Muscle layer of duodenum (tissue), 2 donors: ENCODE data around the gene NUP214.

Experiments used
- H3K27ac ChIP-seq: one replicate; pipeline ENCODE4 v1.7.0; 2013; ENCODE audit warnings: mild to moderate bottlenecking, low read length
- H3K27me3 ChIP-seq: one replicate; pipeline ENCODE4 v1.7.0; 2013; ENCODE audit warnings: low read depth, mild to moderate bottlenecking, control low read depth, low read length
- H3K36me3 ChIP-seq, 2 donors: one replicate each; pipeline ENCODE4 v1.7.0; 2013; ENCODE audit warnings: low read length in 2 of 2, control low read depth in 1 of 2, mild to moderate bottlenecking in 1 of 2; ENCODE audit not compliant: insufficient read depth in 2 of 2, control insufficient read depth in 1 of 2
- H3K4me1 ChIP-seq, 2 donors: one replicate each; pipeline ENCODE4 v1.7.0; 2013; ENCODE audit warnings: low read length in 2 of 2, mild to moderate bottlenecking in 2 of 2, control low read depth in 1 of 2, moderate library complexity in 1 of 2; ENCODE audit not compliant: insufficient read depth in 2 of 2, control insufficient read depth in 1 of 2
- H3K4me3 ChIP-seq, 2 donors: one replicate each; pipeline ENCODE4 v1.7.0; 2013; ENCODE audit warnings: low read length in 2 of 2, low read depth in 1 of 2, mild to moderate bottlenecking in 1 of 2
- H3K9me3 ChIP-seq, 2 donors: one replicate each; pipeline ENCODE4 v1.7.0; 2013; ENCODE audit warnings: low read length in 2 of 2, control low read depth in 1 of 2, mild to moderate bottlenecking in 1 of 2; ENCODE audit not compliant: control insufficient read depth in 1 of 2
- donor health status: healthy.

Gene NUP214

DNA sequence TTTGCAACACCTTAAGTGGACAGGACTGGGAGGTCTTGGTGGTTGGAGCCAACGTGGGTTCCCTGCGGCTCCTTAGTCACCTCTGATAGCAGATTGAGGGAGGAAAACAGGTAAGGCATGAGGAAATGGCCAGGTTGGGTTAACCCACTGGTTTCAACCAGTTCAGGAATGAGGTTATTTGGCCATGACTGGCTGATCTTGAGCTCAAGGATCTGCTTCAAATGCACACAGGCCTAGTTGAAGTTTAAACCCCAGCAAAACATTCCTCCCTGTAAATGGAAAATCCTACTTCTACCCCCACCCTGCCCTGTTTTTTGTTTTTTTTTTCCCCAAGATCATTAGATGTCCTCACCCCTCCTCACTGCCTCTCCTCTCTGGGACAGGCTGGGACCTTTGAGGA is 3.2 kb upstream of the NUP214 start:
- Histone ChIP-seq H3K27ac (no peak overlapping the region), H3K27me3 (no peaks in the 10 kb centered on the region), H3K9me3 (no peaks in the 10 kb centered on the region), H3K4me3 (no peak overlapping the region), H3K4me1 (peaks cover 0 to 15% of the 10 kb centered on the region in 2 donors), H3K36me3 (peaks cover 0 to under 1% of the 10 kb centered on the region in 2 donors)

- no peaks in the 10 kb centered on the region for H3K27me3 ChIP-seq
Observed at GRCh38 chr9:131125038-131125287, 423 bp upstream of the NUP214 start.

DNA sequence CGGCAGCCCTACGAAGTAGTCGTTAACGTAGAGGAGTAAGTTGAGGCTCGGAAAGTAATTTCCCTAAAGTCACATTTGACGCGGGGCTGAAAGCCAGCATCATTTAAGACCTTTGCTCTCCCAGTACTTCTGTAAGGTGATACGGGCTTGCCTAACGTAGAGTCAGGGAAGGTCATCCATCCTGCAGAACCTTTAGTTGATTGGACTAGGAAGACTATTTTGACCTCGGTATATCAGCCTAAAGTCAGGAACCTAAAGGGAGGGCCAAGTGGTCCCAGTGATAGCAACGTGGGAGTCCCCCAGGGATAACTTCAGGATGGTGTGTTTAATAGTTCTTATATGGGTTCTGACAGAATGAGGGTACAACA is 657 bp downstream of the NUP214 start:
- peak overlapping the region; percentile 94 for H3K27ac ChIP-seq
- H3K4me3 ChIP-seq = peak overlapping the region; percentile 85 to 99
- H3K4me1 ChIP-seq = peaks cover 0 to 15% of the 10 kb centered on the region in 2 donors
- no peaks in the 10 kb centered on the region for H3K9me3 ChIP-seq
- H3K36me3 ChIP-seq = peaks cover 33 to 39% of the 10 kb centered on the region in 2 donors
- no peaks in the 10 kb centered on the region for H3K27me3 ChIP-seq

More at GRCh38 chr9:131125038-131125287, 423 bp upstream of the NUP214 start:
- Histone ChIP-seq H3K27ac (peak overlapping the region; percentile 94), H3K9me3 (no peaks in the 10 kb centered on the region), H3K36me3 (peaks cover 25 to 28% of the 10 kb centered on the region in 2 donors), H3K4me3 (peak overlapping the region; percentile 85 to 99), H3K4me1 (peaks cover 0 to 15% of the 10 kb centered on the region in 2 donors)

DNA sequence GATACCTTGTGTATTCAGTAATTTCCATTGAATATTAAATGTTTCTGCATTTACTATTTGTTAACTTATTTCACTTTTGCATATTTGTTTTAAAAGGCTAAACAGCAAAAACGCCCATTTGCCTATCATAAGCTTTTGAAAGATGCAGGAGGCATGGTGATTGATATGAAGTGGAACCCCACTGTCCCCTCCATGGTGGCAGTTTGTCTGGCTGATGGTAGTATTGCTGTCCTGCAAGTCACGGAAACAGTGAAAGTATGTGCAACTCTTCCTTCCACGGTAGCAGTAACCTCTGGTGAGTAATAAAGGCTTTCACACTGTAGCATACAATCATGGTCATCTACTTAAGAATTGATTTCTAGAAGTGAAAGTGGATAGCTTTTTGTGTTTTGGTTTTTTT is 3.8 kb downstream of the NUP214 start:
- Histone ChIP-seq H3K36me3 (peaks cover 57 to 69% of the 10 kb centered on the region in 2 donors), H3K27me3 (no peaks in the 10 kb centered on the region), H3K27ac (no peak overlapping the region), H3K9me3 (no peaks in the 10 kb centered on the region), H3K4me1 (peaks cover 0 to 15% of the 10 kb centered on the region in 2 donors), H3K4me3 (no peak overlapping the region)

- Histone ChIP-seq H3K27ac (no peak overlapping the region), H3K9me3 (no peaks in the 10 kb centered on the region), H3K36me3 (peaks cover 78 to 93% of the 10 kb centered on the region in 2 donors), H3K4me1 (no peaks in the 10 kb centered on the region), H3K27me3 (no peaks in the 10 kb centered on the region), H3K4me3 (no peak overlapping the region)
Observed at GRCh38 chr9:131138676-131139075, 13.3 kb downstream of the NUP214 start.

DNA sequence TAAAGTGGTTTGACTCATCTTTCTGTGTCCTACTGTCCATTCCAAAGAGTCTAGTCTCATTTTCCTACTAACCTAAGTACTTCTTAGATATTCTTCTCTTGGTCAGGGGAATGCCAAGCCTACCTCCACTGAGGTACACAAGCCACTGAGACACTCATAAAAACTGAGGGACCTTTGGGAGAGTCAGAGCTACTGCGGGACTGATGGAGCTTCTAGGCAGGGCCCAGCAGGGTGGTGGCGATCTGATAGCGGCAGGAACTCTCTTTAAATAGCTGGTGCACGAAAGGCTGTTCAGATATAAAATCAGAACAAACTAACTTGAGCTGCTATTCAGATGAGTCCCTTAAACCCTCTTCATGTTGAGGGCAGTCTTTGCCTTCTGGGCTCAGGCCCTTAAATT is 14.7 kb downstream of the NUP214 start:
- Histone ChIP-seq H3K27ac (no peak overlapping the region), H3K4me3 (no peak overlapping the region), H3K36me3 (peaks cover 78 to 93% of the 10 kb centered on the region in 2 donors), H3K27me3 (no peaks in the 10 kb centered on the region), H3K4me1 (no peaks in the 10 kb centered on the region), H3K9me3 (no peaks in the 10 kb centered on the region)

GRCh38 chr9:131140550-131140949 is 15.2 kb downstream of the NUP214 start:
- Histone ChIP-seq H3K27ac (no peak overlapping the region), H3K27me3 (no peaks in the 10 kb centered on the region), H3K4me1 (no peaks in the 10 kb centered on the region), H3K4me3 (no peak overlapping the region), H3K36me3 (peaks cover 78 to 93% of the 10 kb centered on the region in 2 donors), H3K9me3 (no peaks in the 10 kb centered on the region)

- peaks cover 74 to 93% of the 10 kb centered on the region in 2 donors for H3K36me3 ChIP-seq
- no peak overlapping the region for H3K4me3 ChIP-seq
- no peaks in the 10 kb centered on the region for H3K4me1 ChIP-seq
- no peaks in the 10 kb centered on the region for H3K9me3 ChIP-seq
- no peak overlapping the region for H3K27ac ChIP-seq
- no peaks in the 10 kb centered on the region for H3K27me3 ChIP-seq
Observed at GRCh38 chr9:131142160-131142559, 16.8 kb downstream of the NUP214 start.

DNA sequence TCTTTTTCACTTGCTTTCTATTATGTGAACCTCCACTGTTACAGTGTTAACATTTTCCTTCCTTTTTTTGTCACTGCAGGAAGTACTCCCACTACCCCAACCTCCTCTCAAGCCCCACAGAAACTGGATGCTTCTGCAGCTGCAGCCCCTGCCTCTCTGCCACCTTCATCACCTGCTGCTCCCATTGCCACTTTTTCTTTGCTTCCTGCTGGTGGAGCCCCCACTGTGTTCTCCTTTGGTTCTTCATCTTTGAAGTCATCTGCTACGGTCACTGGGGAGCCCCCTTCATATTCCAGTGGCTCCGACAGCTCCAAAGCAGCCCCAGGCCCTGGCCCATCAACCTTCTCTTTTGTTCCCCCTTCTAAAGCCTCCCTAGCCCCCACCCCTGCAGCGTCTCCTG is 18.8 kb downstream of the NUP214 start:
- Histone ChIP-seq H3K27ac (no peak overlapping the region), H3K36me3 (peaks cover 79 to 90% of the 10 kb centered on the region in 2 donors), H3K4me3 (no peak overlapping the region), H3K4me1 (no peaks in the 10 kb centered on the region), H3K9me3 (no peaks in the 10 kb centered on the region), H3K27me3 (no peaks in the 10 kb centered on the region)

GRCh38 chr9:131145245-131145644 is 19.9 kb downstream of the NUP214 start:
- Histone ChIP-seq H3K9me3 (no peaks in the 10 kb centered on the region), H3K4me3 (no peak overlapping the region), H3K36me3 (peaks cover 79 to 90% of the 10 kb centered on the region in 2 donors), H3K27me3 (no peaks in the 10 kb centered on the region), H3K27ac (no peak overlapping the region), H3K4me1 (no peaks in the 10 kb centered on the region)

DNA sequence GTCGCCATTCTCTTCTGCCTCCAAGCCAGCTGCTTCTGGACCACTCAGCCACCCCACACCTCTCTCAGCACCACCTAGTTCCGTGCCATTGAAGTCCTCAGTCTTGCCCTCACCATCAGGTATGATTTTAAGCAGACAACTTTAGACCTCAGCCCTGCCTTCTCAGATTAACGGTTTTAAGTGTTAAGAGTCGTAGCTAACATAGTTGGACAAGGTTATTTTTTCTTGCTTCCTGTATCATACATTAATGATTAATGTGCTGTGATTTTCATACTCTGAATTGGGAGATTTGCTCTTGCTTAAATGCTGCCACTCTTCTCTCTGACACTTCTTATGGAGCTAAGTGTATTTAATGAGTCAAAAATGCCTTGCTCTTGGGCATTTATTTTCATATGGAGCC is 20.8 kb downstream of the NUP214 start:
- no peaks in the 10 kb centered on the region for H3K9me3 ChIP-seq
- H3K27ac ChIP-seq = no peak overlapping the region
- H3K27me3 ChIP-seq = no peaks in the 10 kb centered on the region
- H3K4me1 ChIP-seq = no peaks in the 10 kb centered on the region
- H3K4me3 ChIP-seq = no peak overlapping the region
- H3K36me3 ChIP-seq = peaks cover 78 to 90% of the 10 kb centered on the region in 2 donors

DNA sequence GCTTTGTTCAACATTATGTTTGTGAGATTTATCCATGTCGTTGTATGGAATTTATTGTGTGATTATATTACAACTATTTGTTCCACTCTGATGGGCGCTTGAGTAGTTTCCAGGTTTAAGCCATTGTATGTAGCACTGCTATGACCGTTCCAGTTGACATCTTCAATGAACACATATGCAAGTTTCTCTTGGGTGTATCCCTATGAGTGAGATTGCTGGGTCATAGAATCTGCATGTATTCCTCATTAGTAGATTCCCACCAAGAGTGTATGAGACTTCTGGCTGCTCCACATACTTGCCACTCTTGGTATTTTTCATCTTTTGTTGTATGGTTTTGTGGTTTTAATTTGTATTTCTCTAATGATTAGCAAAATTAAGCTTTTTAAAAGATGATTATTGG is 22.9 kb downstream of the NUP214 start:
- no peaks in the 10 kb centered on the region for H3K9me3 ChIP-seq
- H3K36me3 ChIP-seq = peaks cover 73 to 91% of the 10 kb centered on the region in 2 donors
- H3K4me3 ChIP-seq = no peak overlapping the region
- no peak overlapping the region for H3K27ac ChIP-seq
- no peaks in the 10 kb centered on the region for H3K27me3 ChIP-seq
- no peaks in the 10 kb centered on the region for H3K4me1 ChIP-seq
